HG03460 (cell line): ENCODE results near the gene DET1.
"Not testable (repeated sequence)": the region's sequence is repeated elsewhere in the genome, so short reads cannot be mapped to it uniquely, and the experiment has no call there.

Experiments
- ATAC-seq: cut with Tn5 transposase; IDR thresholded peaks from one replicate; pipeline ENCODE4 v1.9.1; 2021; ENCODE audit not compliant: unreplicated experiment

Gene DET1

DNA sequence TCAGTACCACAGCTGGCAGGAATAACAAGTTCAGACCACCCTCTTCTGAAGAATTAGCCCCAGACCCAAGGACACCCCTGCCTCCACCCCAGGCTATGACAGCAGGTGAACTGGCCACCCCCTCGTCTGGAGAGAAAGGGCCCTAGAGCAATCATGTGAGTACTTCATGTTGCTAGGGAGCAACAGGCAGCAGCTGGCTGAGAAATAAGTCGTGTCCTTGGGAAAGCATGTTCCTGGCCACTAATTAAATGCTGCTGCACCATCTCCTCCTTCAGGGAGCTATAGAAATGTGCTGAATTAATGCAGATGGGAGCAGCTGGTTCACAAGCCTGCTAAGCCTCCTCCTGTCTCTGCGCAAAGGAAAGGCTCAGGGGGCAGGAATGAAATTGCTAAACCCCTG, 47.5 kb downstream of the DET1 start:
- no peak for ATAC-seq

DNA sequence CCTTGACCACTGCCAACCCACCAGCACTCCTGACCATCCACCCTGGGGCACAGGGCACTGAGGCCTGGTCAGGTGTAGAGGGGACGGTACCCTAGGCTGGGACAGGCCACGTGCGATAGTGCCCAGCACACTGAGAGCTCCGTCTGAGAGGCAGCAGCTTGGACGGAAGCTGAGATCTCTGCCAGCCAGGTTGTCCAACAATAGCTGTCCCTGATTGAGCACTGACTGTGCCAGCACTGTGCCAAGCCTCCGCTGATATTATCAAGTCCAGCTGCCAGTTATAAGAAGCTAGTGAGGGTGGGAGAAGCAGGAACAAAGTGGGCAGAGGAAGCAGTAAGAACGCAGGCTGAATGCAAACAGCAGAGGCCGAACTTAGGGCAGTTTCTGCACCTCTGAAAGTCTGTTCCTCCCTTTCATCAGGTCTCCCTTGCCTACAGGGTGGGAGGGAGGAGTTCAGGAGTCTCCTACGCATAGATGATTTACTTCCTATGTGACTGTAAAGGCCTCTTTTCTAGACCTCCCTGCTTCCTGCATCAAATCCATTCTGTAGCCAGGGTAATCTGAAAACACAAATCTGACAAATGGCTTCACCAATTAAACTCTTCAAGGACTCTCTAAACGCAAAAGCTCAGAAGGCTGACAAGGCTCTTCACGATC, 49.2 kb downstream of the DET1 start:
- no peak for ATAC-seq

DNA sequence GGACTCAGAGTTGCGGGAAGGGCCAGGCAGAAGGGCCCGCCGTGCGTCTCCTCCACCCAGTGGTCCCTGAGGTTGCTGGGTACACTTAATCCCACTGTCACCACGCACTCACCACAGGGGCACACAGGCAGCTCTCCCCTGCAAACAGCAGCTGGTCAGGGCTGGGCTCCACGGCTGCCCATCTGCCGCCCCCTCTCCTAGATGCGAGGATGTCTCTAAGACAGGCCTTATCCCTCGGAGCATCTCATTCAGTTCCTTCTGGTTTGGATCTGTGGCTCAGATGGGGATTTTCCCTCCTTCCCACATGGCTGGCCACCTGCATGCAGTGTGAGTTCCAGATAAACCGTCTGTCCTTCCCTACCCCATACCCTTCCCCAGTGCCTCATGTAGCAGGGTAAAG, 52.6 kb downstream of the DET1 start:
- ATAC-seq = no peak

DNA sequence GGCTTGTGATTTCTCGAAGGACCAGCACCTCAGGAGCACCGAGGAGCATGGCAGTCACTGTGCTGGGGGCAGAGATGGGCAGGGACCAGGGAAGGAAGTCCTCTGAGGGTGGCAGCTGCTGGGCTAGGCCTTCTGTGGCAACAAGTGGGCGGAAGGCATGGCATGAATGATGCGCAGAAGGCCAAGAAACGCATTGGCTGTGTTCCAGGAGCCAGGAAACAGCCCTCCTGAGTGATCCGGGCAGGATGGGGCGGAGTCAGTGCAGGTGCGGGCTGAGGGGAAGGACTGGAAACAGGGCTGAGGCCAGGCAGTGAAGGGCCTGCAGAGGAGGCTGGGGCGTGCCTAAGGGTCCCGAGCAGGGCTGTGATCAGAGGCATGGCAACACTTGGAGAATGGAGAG, 55.3 kb downstream of the DET1 start:
- ATAC-seq = no peak

DNA sequence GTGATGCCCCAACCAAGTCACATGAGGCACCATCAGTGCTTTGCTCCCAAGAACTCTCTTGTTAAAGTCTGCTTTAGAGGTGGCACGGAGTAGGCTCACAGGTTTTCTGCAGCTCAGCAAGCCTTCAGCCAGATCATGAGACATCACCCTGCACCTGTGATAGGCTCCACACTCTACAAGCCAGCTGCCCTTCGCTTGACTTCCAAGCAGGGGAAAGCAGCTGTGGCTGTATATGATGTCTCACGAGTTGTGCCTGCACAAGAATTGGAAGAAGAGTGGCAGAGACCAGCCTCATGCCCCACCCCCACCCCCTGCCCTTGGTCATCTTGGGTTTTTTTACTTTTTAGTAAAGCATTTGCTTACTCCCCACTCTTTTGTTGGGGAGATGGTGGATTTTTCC, 56.4 kb downstream of the DET1 start:
- no peak for ATAC-seq

DNA sequence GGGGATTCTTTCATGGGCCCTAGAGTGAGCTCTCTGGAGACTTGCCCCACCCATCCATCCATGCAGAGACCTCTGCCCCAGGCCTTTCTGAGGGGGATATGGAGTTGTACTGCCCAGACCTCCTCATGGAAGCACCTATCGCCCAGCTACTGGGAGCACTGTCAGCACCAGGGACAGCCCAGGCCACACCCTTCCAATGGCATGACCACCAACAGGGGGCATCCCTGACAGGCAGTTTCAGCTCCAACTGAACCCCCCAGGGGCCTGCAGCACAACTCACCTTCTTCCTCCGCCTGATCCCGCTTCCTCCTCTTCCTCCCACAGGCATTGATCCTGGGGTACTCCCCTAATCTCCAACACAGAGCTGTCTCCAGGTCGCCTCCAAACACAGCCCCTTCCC, 57.2 kb downstream of the DET1 start:
- no peak for ATAC-seq

DNA sequence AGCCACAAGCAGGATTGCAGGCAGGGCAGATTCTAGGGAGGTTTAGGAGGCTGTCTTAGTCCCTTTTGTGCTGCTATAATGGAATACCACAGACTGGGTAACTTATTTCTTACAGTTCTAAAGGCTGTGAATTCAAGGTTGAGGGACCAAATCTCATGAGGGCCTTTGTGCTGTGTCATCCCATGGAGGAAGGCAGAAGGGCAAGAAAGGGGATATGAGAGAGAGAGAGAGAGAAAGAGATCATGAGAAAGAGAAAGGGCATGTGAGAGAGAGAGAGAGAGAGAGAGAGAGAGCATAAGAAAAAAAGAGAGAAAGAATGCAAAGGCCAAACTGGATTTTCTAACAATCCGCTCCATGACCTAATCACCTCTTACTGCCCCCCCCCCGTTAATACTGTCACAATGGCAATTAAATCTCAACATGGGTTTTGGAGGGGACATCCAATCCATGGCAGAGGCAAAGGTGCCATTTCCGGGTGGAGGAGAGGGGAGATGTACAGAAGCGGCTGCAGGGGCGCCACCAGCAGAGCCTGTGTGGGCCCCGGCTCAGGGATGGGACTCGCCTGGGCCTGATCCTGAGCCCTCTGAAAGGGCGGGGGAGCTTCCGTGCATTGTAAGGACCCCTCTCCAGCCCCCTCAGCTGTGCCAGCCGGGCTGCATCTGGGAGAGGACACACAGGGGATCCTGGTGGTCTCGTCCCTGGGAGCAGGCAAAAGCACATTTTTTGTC, 58.5 kb downstream of the DET1 start:
- ATAC-seq = no peak

DNA sequence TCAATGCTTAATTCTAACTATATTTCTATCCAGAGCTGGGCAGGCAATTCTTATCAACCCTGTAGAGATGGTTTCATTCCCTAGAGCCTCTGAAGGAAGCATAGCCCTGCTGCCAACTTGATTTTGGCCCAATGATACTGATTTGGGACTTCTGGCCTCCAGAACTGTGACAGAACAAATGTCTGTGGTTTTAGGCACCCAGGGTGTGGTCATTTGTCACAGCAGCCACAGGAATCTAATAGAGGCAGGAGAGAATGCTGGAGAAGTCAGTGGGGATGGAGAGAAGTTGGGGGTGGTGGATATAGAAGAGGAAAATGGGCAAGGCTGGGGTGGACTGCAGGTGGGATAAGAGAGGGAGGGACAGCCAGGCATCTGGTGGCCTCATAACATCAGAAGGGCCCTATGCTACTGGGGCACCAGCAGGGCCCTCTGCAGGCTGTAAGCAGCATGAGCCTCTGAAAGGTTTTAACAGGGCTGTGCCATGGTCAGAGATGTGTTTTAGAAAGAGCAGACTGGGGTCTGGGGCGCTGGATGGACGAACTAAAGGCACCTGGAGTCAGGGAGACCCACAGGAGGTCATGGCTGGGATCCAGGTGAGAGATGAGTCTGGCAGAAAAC, 59.2 kb downstream of the DET1 start:
- no peak for ATAC-seq

DNA sequence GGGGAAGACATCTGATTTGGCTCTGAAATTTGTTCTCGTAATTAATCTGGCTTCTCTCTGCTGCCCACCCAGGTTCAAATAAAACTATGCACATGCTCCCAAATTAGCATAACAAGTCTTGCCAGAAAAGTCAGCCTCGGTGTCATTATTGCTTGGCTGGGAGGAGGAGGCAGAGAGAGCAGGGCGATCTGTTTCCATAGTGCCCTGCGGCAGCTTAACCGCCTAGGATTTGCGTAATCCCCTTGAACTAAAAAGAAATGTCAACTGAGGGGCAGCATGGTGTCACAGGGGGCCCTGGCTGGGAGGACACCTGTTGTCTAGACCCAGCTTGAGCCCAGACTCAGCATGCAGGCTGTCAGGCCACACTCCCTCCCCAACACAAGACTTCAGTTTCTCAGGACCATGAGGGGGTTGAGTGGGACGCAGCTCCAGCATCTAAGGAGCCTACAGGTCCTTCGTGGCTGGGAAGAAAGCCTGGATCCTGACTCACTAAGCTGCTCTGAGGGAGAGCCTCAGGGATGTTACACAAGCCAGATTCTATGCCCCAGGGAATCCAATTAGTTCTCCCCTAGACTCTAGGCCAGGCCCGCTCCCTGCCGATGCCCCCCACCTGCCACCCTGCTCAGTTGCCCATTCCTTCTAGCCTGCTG, 61.7 kb downstream of the DET1 start:
- ATAC-seq = no peak

DNA sequence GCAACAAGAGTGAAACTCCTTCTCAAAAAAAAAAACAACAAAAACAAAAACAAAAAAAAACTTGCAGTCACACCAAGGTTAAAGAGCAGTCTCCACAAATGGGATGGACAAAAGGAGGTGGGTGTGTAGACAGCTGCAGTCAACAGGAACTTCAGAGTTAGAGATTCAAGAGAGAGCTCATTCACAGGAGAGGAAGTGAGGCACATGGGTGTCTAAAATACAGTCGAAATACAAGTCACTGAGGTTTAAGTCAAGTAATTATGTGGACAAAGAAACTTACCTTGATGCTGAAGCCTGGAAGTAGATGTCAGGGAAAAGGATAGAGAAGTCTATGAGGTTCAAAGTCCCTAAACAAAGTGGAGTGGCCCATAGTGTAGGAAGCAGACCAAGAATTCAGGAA, 64.2 kb downstream of the DET1 start:
- no peak for ATAC-seq

DNA sequence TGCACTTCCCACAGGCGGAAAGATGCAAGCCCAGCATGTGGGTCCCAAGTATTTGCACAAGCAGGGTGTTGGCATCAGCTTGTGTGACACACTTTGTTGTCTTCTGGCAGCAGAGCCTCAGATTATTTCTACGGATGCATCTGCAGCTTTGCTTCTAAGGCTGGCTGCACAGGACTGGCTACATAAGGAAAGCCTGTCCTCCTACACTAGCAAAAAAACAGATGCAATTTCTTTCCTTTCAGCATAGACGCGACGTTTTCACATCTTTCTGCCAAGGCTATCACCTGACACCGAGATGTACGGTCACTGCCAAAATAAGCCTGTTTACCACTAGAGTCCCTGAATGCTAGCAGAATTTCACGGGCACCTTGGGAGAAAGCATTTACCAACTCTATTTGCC, 65.5 kb downstream of the DET1 start:
- no peak for ATAC-seq

DNA sequence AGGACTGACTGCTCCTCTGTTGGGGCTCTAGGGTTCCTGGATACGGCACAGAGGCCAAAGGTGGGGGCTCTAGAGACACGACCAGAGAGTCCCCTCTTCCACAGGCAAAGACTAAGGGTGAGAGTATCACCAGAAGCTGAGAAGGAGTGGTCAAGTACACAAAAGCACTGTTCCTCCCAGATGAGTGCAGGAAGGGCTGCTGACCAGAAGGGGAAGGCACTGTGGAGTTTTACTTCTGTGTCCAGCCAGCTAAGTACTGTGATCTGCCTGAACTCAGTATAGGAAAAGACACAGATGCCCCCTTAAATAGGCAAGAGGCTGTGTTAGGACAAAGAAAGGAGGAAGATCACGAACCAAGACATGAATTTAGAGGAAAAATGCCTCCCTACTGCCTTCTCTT, 67.3 kb downstream of the DET1 start:
- ATAC-seq = no peak

DNA sequence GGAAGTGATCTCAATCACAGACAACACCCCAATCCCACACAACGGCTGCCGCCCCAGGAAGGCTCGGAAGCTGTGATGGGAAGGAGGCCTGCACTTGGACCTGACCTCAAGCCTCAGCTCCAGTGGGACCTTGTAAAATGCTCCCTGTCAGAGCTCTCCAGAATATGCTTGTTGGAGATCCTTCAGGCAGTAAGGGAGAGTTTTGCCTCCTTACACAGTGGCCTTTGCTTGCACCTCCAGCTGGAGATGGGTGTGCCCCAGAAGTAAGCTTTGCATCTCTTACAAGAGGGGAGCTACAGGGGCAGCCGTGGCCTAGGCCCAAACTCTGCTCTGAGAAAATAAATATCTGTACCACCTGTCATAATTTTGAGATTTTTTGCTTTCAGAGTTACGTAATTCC, 68.6 kb downstream of the DET1 start:
- ATAC-seq = no peak

DNA sequence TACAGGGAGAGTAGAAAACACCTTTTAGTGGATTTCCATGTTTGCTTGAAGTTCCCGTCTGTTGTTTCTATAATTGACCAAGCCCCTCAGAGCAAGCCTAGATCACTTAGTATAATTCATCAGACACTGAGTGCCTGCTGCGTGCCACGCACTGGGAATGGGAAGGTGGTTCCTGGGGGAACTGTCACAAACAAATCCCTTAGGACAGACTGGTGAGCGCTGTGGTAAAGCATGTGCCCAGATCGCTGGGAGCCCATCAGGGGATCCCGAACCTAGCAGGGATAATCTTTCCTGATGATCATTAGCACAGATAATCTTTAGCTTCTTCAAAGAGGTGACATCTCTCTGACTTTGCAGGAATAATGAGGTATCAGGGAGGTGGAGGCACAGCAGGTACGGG, 69.4 kb downstream of the DET1 start:
- ATAC-seq = no peak

DNA sequence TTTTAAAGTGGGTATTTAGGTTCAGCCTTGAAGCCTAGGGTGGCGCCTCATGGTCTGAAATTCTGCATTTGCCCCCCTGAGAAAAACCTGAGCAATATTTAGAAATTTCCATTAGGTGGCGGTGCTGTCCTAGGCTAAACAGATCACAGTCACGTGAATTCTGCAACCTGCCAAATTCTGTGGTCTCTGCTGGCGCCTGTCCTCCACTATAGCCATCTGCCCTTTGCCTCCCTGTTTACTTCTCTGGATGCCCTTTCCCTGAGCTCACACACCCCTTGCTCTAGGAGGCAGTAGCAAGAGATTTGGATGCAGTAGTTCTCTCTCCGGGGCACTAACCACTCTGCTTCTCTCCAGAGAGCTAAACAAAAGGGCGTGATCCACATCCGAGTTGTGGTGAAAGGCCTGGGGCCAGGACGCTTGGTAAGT, 69.8 kb downstream of the DET1 start:
- ATAC-seq = no peak

DNA sequence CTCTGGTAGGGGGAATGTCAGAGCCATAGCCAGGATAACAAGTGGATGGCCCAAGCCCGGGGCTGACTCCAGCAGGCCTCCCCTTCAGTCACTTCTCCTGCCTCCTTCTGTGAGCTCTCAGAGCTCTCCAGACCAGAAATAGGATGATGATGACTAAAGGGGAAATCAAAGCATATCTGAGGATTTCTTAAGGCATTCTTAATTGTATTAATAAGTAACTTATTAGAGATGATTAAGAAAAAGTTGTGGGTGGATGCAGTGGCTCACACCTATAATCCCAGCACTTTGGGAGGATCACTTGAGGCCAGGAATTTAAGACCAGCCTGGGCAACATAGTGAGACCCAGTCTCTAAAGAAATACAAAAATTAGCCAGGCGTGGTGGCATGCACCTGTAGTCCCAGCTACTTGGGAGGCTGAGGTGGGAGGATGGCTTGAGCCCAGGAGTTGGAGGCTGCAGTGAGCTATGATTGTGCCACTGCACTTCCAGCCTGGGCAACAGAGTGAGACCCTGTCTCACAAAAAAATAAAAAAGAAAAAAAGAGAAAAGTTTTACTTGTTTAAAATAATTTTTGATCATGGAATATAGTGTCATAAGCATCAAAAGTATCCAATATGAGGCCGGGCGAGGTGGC, 72.7 kb downstream of the DET1 start:
- ATAC-seq = not testable (repeated sequence)

DNA sequence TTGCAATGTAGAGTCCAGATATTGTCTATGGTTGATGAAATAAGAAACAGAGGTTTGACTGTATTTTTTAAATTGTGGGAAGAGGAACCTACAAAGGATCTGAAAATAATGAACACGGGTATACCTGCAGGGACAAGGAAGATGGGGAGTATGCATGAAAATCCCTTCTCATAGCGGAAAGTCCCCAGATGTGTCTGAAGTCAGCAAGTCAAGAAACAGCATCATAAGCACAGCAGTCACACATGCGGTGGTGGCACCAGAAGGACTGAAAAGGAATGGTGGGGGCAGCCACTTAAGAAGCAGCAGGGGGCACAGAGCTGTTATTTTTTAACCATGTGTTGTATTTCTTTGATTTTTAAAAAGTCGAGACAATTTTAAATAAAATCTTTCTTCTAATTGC, 74.3 kb downstream of the DET1 start:
- no peak for ATAC-seq

DNA sequence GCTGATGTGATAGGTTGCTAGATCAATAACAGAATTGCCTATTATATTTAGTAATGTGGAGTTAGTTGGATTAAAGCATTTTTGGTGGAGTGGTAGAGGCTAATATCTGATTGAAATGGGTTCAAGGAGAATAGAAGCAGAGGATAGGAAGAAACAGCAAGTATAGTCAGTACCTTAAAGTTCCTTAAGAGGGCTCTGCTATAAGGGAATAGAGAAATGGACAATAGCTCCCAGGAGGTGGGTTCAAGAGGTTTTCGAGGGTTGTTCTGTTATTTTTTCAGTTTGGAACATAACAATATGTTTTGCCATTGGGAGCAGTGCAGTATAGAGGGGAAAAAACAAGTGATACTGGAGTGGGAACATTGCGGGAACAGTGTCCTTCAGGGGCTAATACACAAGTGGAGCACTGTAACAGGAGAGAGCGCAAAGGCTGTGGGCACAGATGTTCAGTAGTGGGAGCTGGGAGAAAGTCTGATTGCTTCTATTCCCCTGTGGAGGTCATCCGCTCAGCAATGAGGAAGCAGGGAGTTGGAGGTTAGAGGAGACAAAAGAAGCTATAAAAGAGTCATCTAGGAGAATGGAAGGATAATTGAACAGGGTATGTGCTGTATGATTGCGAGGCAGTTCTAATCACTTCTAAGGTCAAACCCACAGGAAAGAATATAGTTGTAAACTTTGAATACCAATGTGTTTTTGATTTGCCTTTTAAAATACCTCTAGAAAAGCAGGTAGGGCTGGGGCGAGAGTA, 75.7 kb downstream of the DET1 start:
- no peak for ATAC-seq

DNA sequence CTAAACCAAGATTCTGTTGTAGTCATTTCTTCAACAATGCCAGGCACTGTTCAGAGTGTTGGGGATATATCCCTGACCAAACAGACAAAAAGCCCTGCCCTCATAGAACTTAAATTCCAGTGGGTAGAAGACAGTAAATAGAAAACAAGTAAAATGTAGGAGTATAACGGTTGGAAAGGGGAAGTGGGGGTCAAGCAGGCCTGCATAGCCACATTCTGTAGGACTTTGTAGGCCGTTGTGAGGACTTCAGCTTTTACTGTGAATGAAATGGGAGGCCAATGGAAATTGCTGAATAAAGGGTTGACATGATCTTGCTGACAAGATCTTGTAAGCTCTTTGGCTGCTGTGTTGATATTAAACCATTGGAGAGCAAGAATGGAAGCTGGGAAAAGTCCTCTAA, 77.2 kb downstream of the DET1 start:
- no peak for ATAC-seq

DNA sequence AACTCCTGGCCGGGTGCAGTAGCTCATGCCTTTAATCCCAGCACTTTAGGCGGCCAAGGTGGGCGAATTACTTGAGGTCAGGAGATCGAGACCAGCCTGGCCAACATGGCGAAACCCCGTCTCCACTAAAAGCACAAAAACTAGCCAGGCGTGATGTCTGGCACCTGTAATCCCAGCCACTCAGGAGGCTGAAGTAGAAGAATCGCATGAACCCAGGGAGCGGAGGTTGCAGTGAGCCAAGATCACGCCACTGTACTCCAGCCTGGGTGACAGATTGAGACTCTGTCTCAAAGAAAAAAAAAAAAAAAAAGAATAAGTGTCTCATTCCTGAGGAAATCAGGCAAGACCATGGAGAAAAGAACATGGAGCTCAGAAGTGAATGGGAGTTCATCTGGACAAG, 77.8 kb downstream of the DET1 start:
- not testable (repeated sequence) for ATAC-seq
